GM19351 (cell line): ENCODE results near the gene UTS2R.
A peak's percentile ranks its signal among the peaks of the same experiment; 100 is the strongest.
"Not testable (repeated sequence)": the region's sequence is repeated elsewhere in the genome, so short reads cannot be mapped to it uniquely, and the experiment has no call there.

Experiments used
- ATAC-seq: cut with Tn5 transposase; IDR thresholded peaks from one replicate; pipeline ENCODE4 v1.9.1; 2021; ENCODE audit warnings: mild to moderate bottlenecking, moderate library complexity; ENCODE audit not compliant: unreplicated experiment

UTS2R gene

GRCh38 chr17:82406131-82406671 lies 34.6 kb downstream of the UTS2R start:
- ATAC-seq, result no peak

- ATAC-seq, result no peak
Observed at GRCh38 chr17:82407255-82407654, 35.7 kb downstream of the UTS2R start.

- ATAC-seq, result no peak
Observed at GRCh38 chr17:82408288-82408937, 36.8 kb downstream of the UTS2R start.

- no peak for ATAC-seq
Observed at GRCh38 chr17:82408938-82409318, 37.4 kb downstream of the UTS2R start.

- ATAC-seq, result no peak
Observed at GRCh38 chr17:82410014-82410716, 38.6 kb downstream of the UTS2R start.

GRCh38 chr17:82411396-82412053 lies 40.0 kb downstream of the UTS2R start:
- ATAC-seq, result no peak

- ATAC-seq, result not testable (repeated sequence)
Observed at GRCh38 chr17:82412081-82412480, 40.5 kb downstream of the UTS2R start.

GRCh38 chr17:82412535-82413520 lies 41.3 kb downstream of the UTS2R start:
- no peak for ATAC-seq

- no peak for ATAC-seq
Observed at GRCh38 chr17:82414548-82415281, 43.1 kb downstream of the UTS2R start.

- ATAC-seq, result no peak
Observed at GRCh38 chr17:82415336-82415735, 43.8 kb downstream of the UTS2R start.

- no peak for ATAC-seq
Observed at GRCh38 chr17:82415786-82416185, 44.2 kb downstream of the UTS2R start.

- ATAC-seq, result no peak
Observed at GRCh38 chr17:82416264-82416663, 44.7 kb downstream of the UTS2R start.

- no peak for ATAC-seq
Observed at GRCh38 chr17:82416771-82417170, 45.2 kb downstream of the UTS2R start.

- ATAC-seq, result peak; percentile 79
Observed at GRCh38 chr17:82418001-82418986, 46.7 kb downstream of the UTS2R start, which contains the start of the genes HEXD and OGFOD3. HEXD (plus strand) TSS chr17:82418347; CDS start chr17:82419800, 1,453 bp downstream. OGFOD3 (minus strand) TSS chr17:82418586; CDS start chr17:82418485, 101 bp downstream.

GRCh38 chr17:82419540-82419939 lies 48.0 kb downstream of the UTS2R start:
- no peak for ATAC-seq

GRCh38 chr17:82424001-82424862 lies 52.7 kb downstream of the UTS2R start:
- ATAC-seq, result no peak

- no peak for ATAC-seq
Observed at GRCh38 chr17:82424863-82425159, 53.2 kb downstream of the UTS2R start.
